HS-5 (cell line): Measurements from ENCODE around the gene SLC44A5.
A peak's percentile ranks its signal among the peaks of the same experiment; 100 is the strongest.
"Not testable (repeated sequence)": the region's sequence is repeated elsewhere in the genome, so short reads cannot be mapped to it uniquely, and the experiment has no call there.

Experiments used
- DNase-seq: peaks from one replicate; pipeline ENCODE4 v3.0.0-alpha.2; 2012; ENCODE audit warnings: low read depth

Gene SLC44A5

DNA sequence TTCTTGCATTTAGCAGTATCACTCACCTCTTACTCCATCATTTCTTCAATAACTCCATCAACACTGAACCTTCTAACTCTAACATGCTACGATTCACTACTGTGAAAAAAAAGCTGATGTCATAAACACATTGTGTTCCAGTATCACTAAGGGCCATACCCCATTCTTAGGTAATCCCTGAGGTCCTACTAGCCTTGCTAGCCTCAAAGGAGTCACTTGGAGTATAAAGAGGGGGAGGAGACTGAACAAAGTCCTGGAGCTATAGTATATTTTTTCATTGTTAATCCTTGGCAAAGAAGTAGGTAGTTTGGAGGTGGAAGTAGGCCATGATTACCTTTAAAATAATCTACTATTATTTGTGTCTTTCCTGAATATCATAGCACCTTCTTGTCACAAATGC, at the start of gene SLC44A5:
Gene SLC44A5 (minus strand): TSS at position 101 of the 400 bp plus-strand sequence. CDS start 69,667 bp downstream, outside the sequence.
- DNase-seq = no peak

DNA sequence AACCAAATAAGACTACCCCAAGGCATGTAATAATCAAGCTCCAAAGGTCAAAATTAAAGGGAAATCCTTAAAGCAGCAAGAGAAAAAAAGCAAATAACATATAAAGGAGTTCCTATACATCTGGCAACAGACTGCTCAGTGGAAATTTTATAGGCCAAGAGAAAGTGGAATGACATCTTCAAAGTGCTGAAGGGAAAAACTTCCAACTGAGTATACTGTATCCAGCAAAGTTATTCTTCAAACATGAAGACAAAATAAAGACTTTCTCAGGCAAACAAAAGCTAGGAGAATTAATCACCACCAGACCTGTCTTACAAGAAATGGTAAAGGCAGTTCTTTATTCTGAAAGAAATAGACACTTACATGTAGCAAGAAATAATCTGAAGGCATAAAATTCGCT, 45.0 kb upstream of the SLC44A5 start:
- no peak for DNase-seq

DNA sequence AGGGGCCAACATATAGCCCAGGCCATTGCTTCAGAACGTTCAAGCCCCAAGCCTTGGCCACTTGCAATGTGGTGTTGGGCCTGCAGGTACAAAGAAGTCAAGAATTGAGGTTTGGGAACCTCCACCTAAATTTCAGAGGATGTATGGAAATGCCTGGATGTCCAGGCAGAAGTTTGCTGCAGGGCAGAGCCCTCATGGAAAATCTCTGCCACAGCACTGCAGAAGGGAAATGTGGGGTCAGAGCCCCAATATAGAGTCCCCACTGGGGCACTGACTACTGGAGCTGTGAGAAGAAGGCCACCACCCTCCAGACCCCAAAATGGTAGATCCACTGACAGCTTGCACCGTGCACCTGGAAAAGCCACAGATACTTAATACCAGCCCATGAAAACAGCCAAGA, 36.3 kb upstream of the SLC44A5 start:
- not testable (repeated sequence) for DNase-seq

DNA sequence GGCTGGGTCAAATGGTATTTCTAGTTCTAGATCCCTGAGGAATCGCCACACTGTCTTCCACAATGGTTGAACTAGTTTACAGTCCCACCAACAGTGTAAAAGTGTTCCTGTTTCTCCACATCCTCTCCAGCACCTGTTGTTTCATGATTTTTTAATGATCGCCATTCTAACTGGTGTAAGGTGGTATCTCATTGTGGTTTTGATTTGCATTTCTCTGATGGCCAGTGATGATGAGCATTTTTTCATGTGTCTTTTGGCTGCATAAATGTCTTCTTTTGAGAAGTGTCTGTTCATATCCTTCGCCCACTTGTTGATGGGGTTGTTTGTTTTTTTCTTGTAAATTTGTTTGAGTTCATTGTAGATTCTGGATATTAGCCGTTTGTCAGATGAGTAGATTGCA, 34.2 kb upstream of the SLC44A5 start:
- not testable (repeated sequence) for DNase-seq

DNA sequence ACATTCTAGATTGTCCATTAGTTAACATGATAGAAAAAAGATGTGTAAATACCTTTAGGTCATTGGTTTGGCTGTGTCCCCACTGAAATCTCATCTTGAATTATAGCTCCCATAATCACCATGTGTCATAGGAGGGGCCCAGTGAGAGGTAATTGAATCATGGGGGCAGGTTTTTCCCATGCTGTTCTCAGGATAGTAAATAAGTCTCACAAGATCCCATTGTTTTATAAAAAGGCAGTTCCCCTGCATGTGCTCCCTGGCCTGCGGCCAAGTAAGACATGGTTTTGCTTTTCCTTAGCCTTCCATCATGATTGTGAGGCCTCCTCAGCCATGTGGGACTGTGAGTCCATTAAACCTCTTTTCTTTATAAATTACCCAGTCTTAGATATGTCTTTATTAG, 32.5 kb upstream of the SLC44A5 start:
- no peak for DNase-seq

DNA sequence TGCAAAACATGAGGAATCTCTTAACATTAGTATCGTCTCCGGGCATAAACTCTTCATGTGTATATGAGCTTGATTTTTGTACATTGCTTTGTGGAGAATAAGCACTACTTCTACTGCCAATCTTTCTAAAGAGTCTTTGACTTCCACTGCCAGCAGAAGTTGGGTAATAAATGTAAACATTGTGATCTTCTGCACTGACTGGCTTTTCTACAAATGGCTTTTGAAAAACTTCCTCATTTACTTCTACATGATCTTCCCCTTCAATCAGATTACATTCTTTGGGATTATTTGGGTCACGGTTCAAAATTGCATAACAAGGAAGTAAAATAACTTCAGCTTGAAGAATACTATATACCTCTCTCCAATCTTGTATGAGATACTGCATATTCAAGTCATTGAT, 30.4 kb upstream of the SLC44A5 start:
- no peak for DNase-seq

DNA sequence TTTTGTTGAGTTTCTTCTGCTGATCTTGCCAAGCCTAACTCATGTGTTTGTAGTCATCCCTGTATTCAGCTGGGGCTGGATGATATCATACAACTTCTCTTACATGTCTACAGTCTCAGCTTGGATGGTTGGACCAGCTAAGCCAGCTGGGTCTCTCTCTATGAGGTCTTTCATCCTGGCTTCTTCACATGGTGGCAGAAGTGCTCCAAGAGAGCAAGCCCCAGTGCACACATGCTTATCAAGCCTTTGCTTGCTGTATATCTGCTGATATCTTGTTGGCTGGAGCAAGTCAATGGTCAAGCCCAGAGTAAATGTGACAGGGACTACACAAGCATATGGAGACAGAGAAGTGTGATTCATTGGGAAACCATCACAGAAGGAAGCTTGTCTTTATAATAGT, 29.2 kb upstream of the SLC44A5 start:
- no peak for DNase-seq

DNA sequence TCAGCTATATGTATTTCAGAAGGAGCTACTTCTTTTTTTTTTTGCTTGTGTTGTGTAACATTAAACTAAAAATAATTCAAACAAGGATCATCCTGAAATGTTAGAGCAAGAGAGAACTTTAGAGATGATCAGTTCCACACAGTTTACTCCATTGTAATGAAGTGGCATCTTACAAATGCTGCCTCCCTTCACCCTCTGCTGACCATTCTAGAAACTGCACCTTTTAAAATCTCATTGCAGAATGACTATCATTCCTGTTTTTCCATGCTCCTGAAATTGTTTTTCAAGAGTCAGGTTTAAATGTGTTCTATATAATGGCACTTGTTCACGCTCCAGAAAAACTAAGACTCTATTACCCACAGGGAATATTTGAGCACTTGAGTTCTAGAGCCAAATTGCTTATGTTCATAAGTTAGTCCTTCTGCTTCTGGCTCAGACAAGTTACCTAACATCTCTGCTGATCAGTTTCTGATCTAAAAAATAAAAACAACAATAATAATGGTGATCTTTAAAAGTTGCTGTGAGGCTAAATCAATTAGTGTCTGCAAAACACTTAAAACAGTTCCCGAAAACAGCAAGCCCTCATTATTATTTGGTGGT, 21.5 kb upstream of the SLC44A5 start:
- peak; percentile 22 for DNase-seq

DNA sequence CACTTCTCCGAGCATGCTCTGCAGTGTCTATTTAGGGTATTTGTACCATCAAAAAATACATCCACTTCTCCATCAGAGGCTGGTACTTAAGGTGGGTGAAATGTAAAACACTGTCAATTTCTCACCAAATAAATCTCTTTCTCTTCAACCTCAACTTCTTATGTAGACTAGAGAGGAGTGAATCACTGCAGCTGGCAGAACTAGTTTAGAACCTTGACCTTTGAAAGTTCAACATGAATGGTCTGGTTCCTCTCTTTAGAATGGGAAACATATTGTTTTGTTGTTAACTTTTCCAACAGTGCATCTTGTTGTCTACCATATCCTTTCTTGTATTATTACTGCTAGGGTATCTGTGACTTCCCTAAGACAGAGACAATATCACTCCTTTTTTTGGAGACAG, 20.1 kb upstream of the SLC44A5 start:
- DNase-seq = no peak

DNA sequence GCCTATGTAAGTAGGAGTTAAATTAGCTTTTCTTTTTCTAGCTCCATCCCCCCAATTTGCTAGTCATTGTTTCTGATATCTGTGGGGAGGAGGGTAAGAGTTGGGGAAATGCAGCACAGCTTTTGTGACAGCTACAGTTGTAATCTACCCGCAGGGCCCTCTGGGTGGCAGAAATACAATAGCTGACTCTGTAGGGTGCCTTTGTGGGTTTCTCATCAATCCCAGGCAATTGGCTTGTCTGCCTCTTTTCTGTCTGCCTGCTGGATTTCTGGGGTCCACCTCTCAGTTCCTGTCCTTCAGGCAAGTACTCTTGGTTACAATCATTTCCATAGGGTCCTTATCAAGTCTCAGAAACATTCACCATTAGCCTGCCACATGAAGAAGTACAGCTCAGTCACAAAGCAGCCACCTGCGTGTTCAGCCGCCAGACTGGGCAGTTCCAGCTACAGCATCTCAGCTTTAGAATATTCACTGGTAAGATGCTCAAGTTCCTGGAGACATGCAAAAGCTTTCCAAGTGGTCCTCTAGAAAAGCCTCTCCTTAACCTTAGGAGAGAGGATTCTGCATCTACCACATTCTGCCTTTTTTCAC, 19.2 kb upstream of the SLC44A5 start:
- DNase-seq = no peak

DNA sequence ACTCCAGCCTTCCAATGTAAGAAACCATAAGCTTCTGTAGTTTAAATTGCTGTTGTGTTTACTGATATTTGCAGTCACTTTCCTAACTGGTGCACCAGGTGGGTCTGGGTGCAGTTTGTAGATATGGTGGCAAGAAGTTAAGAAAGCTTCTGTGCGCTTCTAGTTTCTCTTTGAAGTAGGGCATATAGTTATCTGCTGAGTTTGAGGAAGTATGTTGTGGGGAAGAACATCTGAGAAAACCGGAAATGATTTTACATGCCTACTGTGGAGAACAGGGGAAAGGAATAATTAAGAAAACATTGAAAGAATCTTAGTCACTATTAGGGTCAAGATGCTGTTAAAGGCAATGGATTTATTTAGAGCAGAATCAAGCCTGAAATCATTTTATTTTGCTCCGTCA, 14.9 kb upstream of the SLC44A5 start:
- DNase-seq = no peak

DNA sequence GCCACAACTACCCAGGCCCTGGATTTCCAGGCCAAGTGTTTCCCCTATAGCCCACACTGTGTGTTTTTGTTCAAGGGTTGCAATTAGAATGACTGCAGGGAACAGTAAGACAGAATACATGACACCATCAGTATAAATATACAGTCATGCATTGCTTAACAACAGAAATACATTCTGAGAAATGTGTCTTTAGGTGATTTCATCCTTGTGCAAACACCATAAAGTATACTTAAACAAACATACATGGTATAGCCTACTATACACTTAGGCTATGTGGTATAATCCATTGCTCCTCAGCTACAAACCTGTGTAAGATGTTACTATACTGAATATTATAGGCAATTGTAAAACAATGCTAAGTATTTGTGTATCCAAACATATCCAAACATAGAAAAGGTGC, 7.5 kb upstream of the SLC44A5 start:
- DNase-seq = no peak

DNA sequence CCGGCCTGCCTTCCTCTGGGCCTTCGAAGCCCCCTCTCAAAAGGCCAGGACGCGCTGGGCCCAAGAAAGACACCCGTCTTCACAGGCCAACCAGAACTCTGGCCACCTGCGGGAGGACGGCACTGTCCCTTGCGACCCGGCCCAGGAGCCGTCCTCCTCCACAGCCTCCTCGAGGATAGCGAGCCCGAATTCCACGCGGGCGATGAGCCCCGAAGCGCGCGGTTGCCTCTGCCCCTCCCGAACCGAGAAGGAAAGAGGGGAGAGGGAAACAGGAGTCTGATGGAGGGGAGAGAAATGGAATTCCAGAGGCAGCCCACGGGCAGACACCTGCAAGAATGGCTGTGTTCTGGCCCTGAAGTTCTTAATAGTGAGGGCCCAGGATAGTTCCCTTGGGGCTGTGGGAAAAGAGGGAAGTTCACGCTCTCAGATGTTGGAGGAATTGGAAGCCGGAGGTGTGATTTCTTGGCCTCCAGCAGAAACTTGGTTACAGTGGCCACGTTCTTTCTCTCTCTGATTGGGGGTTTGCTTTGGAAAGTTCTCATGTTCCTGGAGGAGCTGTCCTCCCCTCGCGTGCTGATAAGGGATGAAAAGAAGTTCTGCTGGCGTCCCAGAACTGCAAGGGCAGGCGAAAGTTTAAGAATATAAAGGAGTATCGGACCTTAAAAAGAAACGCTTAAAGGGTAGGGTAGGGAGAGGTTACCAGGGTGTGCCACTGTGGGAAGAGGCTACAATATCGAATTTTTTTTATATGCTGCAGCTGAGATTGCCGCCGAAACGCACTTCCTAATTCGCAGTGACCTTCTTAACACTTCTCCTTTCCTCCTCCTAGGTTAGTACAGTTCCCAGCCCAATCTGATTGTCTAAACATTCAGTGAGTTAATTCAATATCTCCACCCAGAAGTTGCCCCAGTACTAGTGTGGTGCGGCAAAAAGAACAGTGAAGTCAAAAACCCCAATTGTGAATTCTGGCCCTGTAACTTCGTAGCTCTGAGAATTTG, 5.8 kb upstream of the SLC44A5 start:
- no peak for DNase-seq

DNA sequence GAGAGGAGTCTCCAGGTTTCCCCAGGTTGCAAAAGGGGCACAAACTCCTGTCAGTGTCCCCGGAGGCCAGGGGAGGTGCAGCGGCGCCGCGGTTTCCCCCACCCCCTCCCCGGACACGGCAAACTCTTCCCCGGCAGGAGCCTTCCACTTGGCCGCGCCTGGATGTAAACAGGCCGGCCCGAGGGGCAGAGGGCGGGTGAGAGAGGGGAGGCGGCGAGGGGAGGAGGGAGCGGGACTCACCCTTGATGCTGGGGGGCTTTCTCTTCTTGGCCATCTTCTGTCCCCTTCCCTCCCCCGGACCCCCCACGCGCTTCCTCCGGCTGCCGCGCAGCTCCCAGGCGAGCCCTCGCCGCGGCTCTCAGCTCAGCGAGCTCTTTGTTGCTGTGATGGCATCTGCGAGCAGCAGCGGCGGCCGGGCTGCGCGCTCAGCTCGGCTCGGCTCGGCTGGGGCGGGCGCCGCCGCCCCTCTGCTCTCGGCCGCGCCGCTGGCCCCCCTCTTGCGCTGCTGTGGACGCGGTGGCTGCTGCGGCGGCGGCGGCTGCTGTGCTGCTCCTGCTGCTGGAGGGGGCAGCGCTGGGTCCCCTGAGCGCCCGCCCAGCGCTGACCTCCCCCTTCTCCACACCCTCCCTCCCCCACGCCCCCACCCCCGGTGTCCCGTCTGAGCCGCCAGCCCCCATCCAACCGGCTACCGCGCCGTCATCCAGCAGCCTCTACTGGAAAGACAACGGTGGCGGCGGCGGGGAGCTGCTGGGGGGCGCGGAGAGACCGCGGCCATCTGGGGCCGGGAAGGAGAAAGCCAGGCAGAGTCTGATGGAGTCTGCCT, 4.9 kb upstream of the SLC44A5 start:
- DNase-seq = no peak

DNA sequence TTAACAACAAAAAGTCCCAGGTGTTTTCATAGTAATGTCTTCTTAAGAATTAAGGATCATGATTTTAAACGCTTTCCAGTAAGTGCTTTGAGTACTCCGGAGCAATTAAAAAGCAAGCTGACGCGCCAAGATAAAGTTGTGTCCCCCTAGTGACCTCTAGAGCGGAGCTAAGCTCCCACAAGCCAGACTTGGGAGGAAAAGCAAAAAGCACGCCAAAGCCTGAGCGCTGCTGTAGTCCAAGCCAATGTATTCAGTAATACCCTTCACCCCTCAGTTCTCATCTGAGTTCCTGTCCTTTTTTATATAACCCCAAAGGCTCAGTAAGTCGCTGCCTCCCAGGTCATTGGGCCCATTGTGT, 3.5 kb upstream of the SLC44A5 start:
- no peak for DNase-seq

DNA sequence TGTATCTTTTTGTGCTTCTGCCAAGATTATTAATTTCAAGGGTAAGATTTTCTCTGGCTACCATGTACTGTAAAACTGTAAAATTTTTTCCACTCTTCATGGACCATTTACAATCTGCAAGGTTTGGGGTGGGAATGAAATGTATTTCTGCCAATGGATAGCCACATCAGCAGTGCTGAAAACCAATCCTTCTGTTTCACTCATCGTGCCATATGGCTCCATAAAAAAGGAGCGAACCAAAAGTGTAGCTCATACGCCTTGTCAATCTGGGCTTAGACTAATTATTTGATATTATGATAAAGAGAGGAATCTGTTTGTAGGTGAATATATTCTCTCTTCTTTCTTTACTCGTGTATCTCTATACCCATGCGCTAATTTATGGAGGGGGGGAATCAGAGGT, 3.0 kb upstream of the SLC44A5 start:
- DNase-seq = no peak

DNA sequence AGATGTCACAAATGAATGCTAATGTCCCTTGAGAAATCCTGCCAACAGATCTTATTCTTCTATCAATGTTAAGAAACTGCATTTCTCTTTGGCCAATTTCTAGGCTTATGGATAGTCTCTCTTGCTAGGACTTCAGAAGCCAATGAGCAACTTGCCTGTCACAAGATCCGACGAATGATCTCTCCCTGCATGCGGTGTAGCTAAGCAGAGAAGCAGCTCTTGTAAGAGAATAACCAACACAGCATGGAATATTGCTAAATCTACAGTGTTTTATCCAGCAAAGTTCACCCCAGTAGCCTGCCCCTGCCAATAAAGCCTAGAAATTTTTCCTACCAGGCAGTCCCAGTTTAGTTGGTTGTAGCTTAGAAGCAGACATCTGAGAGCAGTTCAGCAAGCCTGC, 2.1 kb upstream of the SLC44A5 start:
- no peak for DNase-seq

DNA sequence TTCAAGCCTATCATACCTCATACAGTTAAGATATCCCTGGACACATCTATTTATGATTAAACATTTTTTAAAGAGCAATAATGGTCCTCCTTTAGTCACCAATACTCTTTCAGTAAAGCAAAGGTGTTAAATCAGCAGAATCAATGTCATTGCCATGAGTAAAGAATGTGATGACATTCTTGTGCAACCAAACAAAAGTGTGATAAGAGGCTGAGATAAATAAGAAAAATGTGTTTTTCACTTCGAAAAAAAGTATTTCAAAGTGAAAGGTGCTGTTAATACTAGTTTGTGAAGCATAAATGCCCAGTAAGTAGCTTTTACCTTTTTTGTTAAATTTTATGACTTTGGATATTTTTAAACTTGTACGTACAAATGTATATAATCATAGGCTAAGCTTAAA, 8.4 kb downstream of the SLC44A5 start:
- DNase-seq = no peak

DNA sequence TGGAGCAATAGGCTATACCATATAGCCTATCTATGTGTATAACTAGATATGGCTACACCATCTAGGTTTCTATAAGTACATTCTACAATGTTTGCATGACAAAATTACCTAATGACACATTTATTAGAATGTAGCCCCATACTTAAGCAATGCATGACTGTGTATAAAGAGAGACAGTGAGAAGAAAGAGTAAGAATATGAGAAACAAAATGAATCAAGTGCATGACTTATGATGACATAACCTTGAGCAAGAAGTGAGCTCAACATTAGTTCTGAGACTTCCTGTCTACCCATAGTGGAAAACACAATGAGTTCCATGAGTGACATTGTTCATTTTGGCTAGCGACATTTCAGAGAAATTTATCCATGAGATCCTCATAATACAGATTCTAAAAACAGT, 10.1 kb downstream of the SLC44A5 start:
- DNase-seq = no peak

DNA sequence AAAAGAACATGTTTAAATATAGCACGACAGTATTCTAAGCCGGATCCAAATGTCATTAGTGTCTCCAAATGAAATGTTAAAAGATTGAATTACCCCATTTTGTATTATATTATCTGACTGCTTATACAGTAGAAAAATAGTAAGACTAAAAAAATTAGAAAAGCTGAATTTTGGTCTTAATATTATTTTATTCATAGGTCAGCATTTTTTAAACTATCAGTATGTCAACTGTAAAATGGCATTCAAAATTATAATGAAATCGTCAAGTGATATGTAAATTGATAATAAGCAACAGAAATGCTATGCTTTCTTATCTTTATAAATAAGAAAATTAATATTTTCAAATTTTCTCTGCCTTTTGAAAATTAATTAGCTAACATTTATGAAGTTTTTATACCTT, 16.6 kb downstream of the SLC44A5 start:
- no peak for DNase-seq

DNA sequence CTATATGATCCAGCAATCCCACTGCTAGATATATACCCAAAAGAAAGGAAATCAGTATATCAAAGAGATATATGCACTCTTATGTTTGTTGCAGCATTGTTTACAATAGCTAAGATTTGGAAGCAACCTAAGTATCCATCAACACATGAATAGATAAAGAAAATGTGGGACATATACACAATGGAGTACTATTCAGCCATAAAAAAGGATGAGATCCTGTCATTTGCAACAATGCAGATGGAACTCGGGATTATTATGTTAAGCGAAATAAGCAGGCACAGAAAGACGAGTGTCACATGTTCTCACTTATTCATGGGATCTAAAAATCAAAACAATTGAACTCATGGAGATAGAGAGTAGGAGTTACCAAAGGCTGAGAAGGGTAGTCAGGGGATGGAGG, 17.5 kb downstream of the SLC44A5 start:
- DNase-seq = not testable (repeated sequence)

DNA sequence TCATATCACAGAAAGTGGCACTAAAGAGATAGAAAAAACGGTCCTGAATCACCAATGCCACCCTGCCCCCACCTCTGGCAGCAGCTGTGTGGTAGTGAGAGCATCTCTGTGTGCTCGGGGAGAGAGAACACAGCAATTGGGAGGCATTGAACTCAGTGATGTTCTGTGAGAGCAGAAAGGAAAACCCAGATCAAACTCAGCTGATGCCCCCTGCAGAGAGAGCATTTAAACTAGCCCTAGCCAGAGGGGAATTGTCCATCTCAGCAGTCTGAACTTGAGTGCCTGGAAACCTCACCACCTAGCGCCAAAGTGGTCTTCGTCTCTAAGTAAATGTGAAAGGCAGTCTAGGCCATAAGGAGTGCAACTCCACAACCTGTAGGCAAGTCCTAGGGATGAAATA, 21.3 kb downstream of the SLC44A5 start:
- DNase-seq = no peak
